A549 treated with CpdA at 1 μM for 4 hours (cell line): ENCODE results near the gene GUCY1A2. TPM values are rescaled to one million over a fixed set of nuclear protein-coding genes. Genes with fewer than 3 reads are reported as not detected.

Experiments
- total RNA-seq: library from RNA; stranded (reverse); fragments of 200-300 nt; extraction: Qiagen RNA extraction; gene quantifications from 5 replicates; pipeline ENCODE4 v1.2.3, GENCODE V29; 2022; ENCODE audit warnings: low read depth

The GUCY1A2 gene, protein sequence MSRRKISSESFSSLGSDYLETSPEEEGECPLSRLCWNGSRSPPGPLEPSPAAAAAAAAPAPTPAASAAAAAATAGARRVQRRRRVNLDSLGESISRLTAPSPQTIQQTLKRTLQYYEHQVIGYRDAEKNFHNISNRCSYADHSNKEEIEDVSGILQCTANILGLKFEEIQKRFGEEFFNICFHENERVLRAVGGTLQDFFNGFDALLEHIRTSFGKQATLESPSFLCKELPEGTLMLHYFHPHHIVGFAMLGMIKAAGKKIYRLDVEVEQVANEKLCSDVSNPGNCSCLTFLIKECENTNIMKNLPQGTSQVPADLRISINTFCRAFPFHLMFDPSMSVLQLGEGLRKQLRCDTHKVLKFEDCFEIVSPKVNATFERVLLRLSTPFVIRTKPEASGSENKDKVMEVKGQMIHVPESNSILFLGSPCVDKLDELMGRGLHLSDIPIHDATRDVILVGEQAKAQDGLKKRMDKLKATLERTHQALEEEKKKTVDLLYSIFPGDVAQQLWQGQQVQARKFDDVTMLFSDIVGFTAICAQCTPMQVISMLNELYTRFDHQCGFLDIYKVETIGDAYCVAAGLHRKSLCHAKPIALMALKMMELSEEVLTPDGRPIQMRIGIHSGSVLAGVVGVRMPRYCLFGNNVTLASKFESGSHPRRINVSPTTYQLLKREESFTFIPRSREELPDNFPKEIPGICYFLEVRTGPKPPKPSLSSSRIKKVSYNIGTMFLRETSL
- 0.01 to 0.04 TPM (median 0.03 TPM) in 5 replicates for total RNA-seq

DNA sequence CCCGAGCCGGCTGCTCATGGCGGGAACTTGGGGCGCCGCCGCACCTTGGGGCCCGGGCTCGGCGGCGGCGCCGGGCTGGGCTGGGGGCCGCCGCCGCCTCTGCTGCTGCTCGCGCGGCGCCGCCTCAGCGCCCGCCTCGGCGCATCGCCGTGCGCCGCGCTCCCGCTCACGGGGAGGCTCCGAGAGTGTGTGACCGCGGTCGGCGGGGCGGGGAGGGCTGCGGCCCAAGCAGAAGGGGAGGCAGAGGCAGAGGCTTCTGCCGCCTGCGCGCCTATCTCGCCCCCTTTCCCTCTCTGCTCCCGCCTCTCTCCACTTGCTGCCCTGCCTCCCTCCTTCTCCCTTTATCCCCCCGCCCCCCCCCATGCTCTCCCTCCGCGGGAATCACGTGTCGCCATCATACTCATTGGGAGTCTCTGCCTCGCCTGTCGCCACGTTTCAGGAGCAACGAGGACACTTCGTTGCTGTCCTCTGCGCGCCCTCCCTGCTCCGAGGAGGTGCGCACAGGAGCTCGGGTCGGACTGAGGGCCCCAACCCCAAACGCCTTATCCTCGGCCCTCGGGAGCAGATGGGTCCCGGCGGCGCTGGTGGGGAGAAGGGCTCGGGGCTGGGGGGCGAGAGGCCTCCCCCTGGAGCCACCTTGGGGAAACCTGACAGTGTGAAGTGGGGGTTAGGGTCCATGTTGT, at the start of gene GUCY1A2:
GUCY1A2 (minus strand) TSS at position 258 of the 683 bp plus-strand sequence. CDS start 421 bp downstream, outside the sequence.

